Naive thymus-derived CD4-positive, alpha-beta T cell (primary cell): ENCODE data around the gene RASD2. TPM values are rescaled to one million over a fixed set of nuclear protein-coding genes. Genes with fewer than 3 reads are reported as not detected.
A peak's percentile ranks its signal among the peaks of the same experiment; 100 is the strongest.

ENCODE experiments used
- ATAC-seq: fragments of 150-1000 bp; cut with Tn5 transposase; 2 replicates; pipeline ENCODE4 v1.10.0; 2021; ENCODE audit warnings: mild to moderate bottlenecking, moderate library complexity
- CTCF ChIA-PET: fragments of 350-600 bp; sonication (Branson Sonifier 250); formaldehyde crosslinking; loops from one replicate; lab custom pipeline; 2021; ENCODE audit warnings: antibody characterized with exemption; lab: Charles Lee
- POLR2A ChIA-PET: fragments of 350-600 bp; sonication (Branson Sonifier 250); formaldehyde crosslinking; loops from one replicate; lab custom pipeline; 2021; ENCODE audit warnings: antibody characterized with exemption, inconsistent platforms; lab: Charles Lee
- DNase-seq, 9 donors: peaks; one replicate each; pipeline versions ENCODE4 v3.0.0 to v3.0.0-alpha.2; 2020 to 2022; ENCODE audit warnings: mixed read lengths in 1 of 9
- H3K27ac ChIP-seq: one replicate; pipeline ENCODE4 v1.7.0; 2013; ENCODE audit warnings: mild to moderate bottlenecking, low read depth, low read length, moderate library complexity
- H3K27me3 ChIP-seq, 2 donors: one replicate each; pipeline ENCODE4 v1.7.0; 2013; ENCODE audit warnings: low read length in 2 of 2, mild to moderate bottlenecking in 2 of 2, moderate library complexity in 2 of 2; ENCODE audit not compliant: control insufficient read depth in 2 of 2, insufficient read depth in 2 of 2
- H3K36me3 ChIP-seq, 3 experiments: 1 replicate in 2 of 3; 2 replicates in 1 of 3; pipeline ENCODE4 v1.7.0; 2013; ENCODE audit warnings: low read length in 3 of 3, mild to moderate bottlenecking in 3 of 3, moderate library complexity in 1 of 3; ENCODE audit not compliant: insufficient read depth in 3 of 3, control insufficient read depth in 2 of 3
- H3K4me1 ChIP-seq, 2 donors: one replicate each; pipeline ENCODE4 v1.7.0; 2013; ENCODE audit warnings: low read length in 2 of 2, mild to moderate bottlenecking in 2 of 2, moderate library complexity in 1 of 2; ENCODE audit not compliant: control insufficient read depth in 2 of 2, insufficient read depth in 2 of 2
- H3K4me3 ChIP-seq: 2 replicates; pipeline ENCODE4 v1.7.0; 2013; ENCODE audit warnings: mild to moderate bottlenecking, low read length
- H3K9me3 ChIP-seq, 3 experiments: 1 replicate in 2 of 3; 2 replicates in 1 of 3; pipeline ENCODE4 v1.7.0; 2013; ENCODE audit warnings: low read length in 3 of 3; ENCODE audit not compliant: control insufficient read depth in 2 of 3
- H3K27ac Mint-ChIP-seq, 9 donors: one replicate each; pipeline ENCODE4 v1.8.0; 2020 to 2022; ENCODE audit warnings: mixed read lengths in 9 of 9, mild to moderate bottlenecking in 8 of 9, moderate library complexity in 5 of 9, inconsistent platforms in 2 of 9
- H3K27me3 Mint-ChIP-seq, 5 donors: one replicate each; pipeline ENCODE4 v1.8.0; 2021 to 2022; ENCODE audit warnings: mixed read lengths in 5 of 5, mild to moderate bottlenecking in 1 of 5
- H3K36me3 Mint-ChIP-seq, 5 donors: one replicate each; pipeline ENCODE4 v1.8.0; 2020 to 2022; ENCODE audit warnings: mixed read lengths in 5 of 5, mild to moderate bottlenecking in 3 of 5, inconsistent platforms in 1 of 5
- H3K4me1 Mint-ChIP-seq, 7 donors: one replicate each; pipeline ENCODE4 v1.8.0; 2020 to 2022; ENCODE audit warnings: mixed read lengths in 7 of 7, mild to moderate bottlenecking in 3 of 7, inconsistent platforms in 1 of 7
- H3K4me3 Mint-ChIP-seq, 10 donors: one replicate each; pipeline ENCODE4 v1.8.0; 2020 to 2022; ENCODE audit warnings: mild to moderate bottlenecking in 10 of 10, mixed read lengths in 10 of 10, moderate library complexity in 6 of 10, inconsistent platforms in 2 of 10
- H3K9me3 Mint-ChIP-seq, 11 donors: one replicate each; pipeline ENCODE4 v1.8.0; 2020 to 2022; ENCODE audit warnings: mixed read lengths in 11 of 11, mild to moderate bottlenecking in 4 of 11, inconsistent platforms in 1 of 11, moderate library complexity in 1 of 11
- intact Hi-C, 2 donors: fragments of 100-400 bp; cut with micrococcal nuclease; formaldehyde crosslinking; loops; one replicate each; pipeline ENCODE4 v1.15.1; 2023
- polyA plus RNA-seq, 2 donors: library from polyadenylated mRNA; unstranded; fragments of 300-500 nt; fragmentation: Illumina TruSeq; gene quantifications; one replicate each; pipeline ENCODE4 v1.2.3, GENCODE V29; 2021
- total RNA-seq, 6 experiments: library from RNA in 5 of 6; stranded (reverse) in 5 of 6; gene quantifications; 1 replicate in 5 of 6; 2 replicates in 1 of 6; pipeline ENCODE4 v1.2.3 and lab custom pipeline; 2021 to 2026

The RASD2 gene
- total and polyA plus RNA-seq, 7 experiments from 2014 or later: 0.05 to 1.4 (median 0.24) TPM; not detected in 4

GRCh38 chr22:35590634-35591295 is 50.1 kb downstream of the RASD2 start:
- POLR2A ChIA-PET: no interaction called here
- intact Hi-C loops: no loop called here
- ATAC-seq (no peak), DNase-seq (no peak)
- H3K9me3 Mint-ChIP-seq: no peaks in the 10 kb centered on the region
- no peaks in the 10 kb centered on the region for H3K9me3 ChIP-seq
- H3K36me3 ChIP-seq: no peaks in the 10 kb centered on the region
- H3K27me3 Mint-ChIP-seq: peaks cover 0 to 14% (median 0%) of the 10 kb centered on the region in 5 donors
- H3K4me1 ChIP-seq: no peaks in the 10 kb centered on the region
- no peak overlapping the region for H3K4me3 Mint-ChIP-seq
- peaks cover 0 to 2% (median 0%) of the 10 kb centered on the region in 7 donors for H3K4me1 Mint-ChIP-seq
- no peak overlapping the region for H3K4me3 ChIP-seq
- no peak overlapping the region for H3K27ac ChIP-seq
- no peaks in the 10 kb centered on the region for H3K36me3 Mint-ChIP-seq
- CTCF ChIA-PET: interaction anchor here (0.7 kb wide), 1 partner anchor 229 kb away, joined by 3 read pairs; no protein-coding TSS in a partner anchor
- H3K27ac Mint-ChIP-seq: no peak overlapping the region
- no peaks in the 10 kb centered on the region for H3K27me3 ChIP-seq

GRCh38 chr22:35591714-35592417 is 51.2 kb downstream of the RASD2 start:
- H3K27me3 Mint-ChIP-seq: peaks cover 0 to 14% (median 0%) of the 10 kb centered on the region in 5 donors

GRCh38 chr22:35592418-35592967 is 51.9 kb downstream of the RASD2 start:
- Mint-ChIP-seq H3K4me3 (no peak overlapping the region), H3K4me1 (peaks cover 0 to 2% (median 0%) of the 10 kb centered on the region in 7 donors), H3K9me3 (no peaks in the 10 kb centered on the region), H3K27ac (peak overlapping the region in 1 of 9 donors; percentile 56), H3K36me3 (no peaks in the 10 kb centered on the region), H3K27me3 (peaks cover 0 to 14% (median 0%) of the 10 kb centered on the region in 5 donors)
- Histone ChIP-seq H3K27me3 (no peaks in the 10 kb centered on the region), H3K4me3 (no peak overlapping the region), H3K27ac (no peak overlapping the region), H3K9me3 (no peaks in the 10 kb centered on the region), H3K36me3 (no peaks in the 10 kb centered on the region), H3K4me1 (no peaks in the 10 kb centered on the region)
- ChIA-PET POLR2A (no interaction called here), CTCF (interaction anchor here (0.9 kb wide), 1 partner anchor 10 kb away, joined by 4 read pairs; no protein-coding TSS in a partner anchor)
- no peak for DNase-seq
- intact Hi-C loops: no loop called here
- no peak for ATAC-seq

More at GRCh38 chr22:35591714-35592417, 51.2 kb downstream of the RASD2 start:
- H3K27me3 ChIP-seq: no peaks in the 10 kb centered on the region
- H3K9me3 Mint-ChIP-seq: no peaks in the 10 kb centered on the region
- H3K4me1 ChIP-seq: no peaks in the 10 kb centered on the region
- H3K27ac ChIP-seq: no peak overlapping the region
- ATAC-seq: no peak
- peak overlapping the region in 1 of 9 donors; percentile 28 for H3K27ac Mint-ChIP-seq
- DNase-seq: no peak
- H3K36me3 ChIP-seq: no peaks in the 10 kb centered on the region
- H3K4me3 ChIP-seq: no peak overlapping the region
- H3K4me3 Mint-ChIP-seq: no peak overlapping the region
- H3K9me3 ChIP-seq: no peaks in the 10 kb centered on the region
- H3K36me3 Mint-ChIP-seq: no peaks in the 10 kb centered on the region
- ChIA-PET CTCF (interaction anchor here (0.9 kb wide), 1 partner anchor 9 kb away, joined by 4 read pairs; no protein-coding TSS in a partner anchor), POLR2A (no interaction called here)
- H3K4me1 Mint-ChIP-seq: peaks cover 0 to 2% (median 0%) of the 10 kb centered on the region in 7 donors
- intact Hi-C loops: no loop called here

- POLR2A ChIA-PET: no interaction called here
- Histone ChIP-seq H3K4me1 (no peaks in the 10 kb centered on the region), H3K27ac (no peak overlapping the region), H3K9me3 (no peaks in the 10 kb centered on the region), H3K36me3 (no peaks in the 10 kb centered on the region), H3K27me3 (no peaks in the 10 kb centered on the region), H3K4me3 (no peak overlapping the region)
- CTCF ChIA-PET: no interaction called here
- Mint-ChIP-seq H3K9me3 (no peaks in the 10 kb centered on the region), H3K36me3 (no peaks in the 10 kb centered on the region), H3K27ac (no peak overlapping the region), H3K4me1 (peaks cover 0 to 2% (median 0%) of the 10 kb centered on the region in 7 donors), H3K27me3 (peaks cover 0 to 14% (median 0%) of the 10 kb centered on the region in 5 donors), H3K4me3 (no peak overlapping the region)
- DNase-seq (no peak), ATAC-seq (no peak)
- intact Hi-C loops: no loop called here
These were observed 52.6 kb downstream of the RASD2 start for GRCh38 chr22:35593071-35593890.

- Mint-ChIP-seq H3K36me3 (no peaks in the 10 kb centered on the region), H3K9me3 (no peaks in the 10 kb centered on the region), H3K4me3 (no peak overlapping the region), H3K27ac (no peak overlapping the region), H3K27me3 (peaks cover 0 to 14% (median 0%) of the 10 kb centered on the region in 5 donors), H3K4me1 (peaks cover 0 to 2% (median 0%) of the 10 kb centered on the region in 7 donors)
- Histone ChIP-seq H3K27me3 (no peaks in the 10 kb centered on the region), H3K4me3 (no peak overlapping the region), H3K27ac (no peak overlapping the region), H3K4me1 (no peaks in the 10 kb centered on the region), H3K9me3 (no peaks in the 10 kb centered on the region), H3K36me3 (no peaks in the 10 kb centered on the region)
- intact Hi-C loops: no loop called here
- POLR2A ChIA-PET: no interaction called here
- CTCF ChIA-PET: no interaction called here
- ATAC-seq: no peak
- no peak for DNase-seq
These were observed 53.4 kb downstream of the RASD2 start for GRCh38 chr22:35593891-35594470.

GRCh38 chr22:35594686-35595085 is 54.1 kb downstream of the RASD2 start:
- POLR2A ChIA-PET: no interaction called here
- Mint-ChIP-seq H3K27me3 (peaks cover 0 to 14% (median 0%) of the 10 kb centered on the region in 5 donors), H3K27ac (no peak overlapping the region), H3K36me3 (no peaks in the 10 kb centered on the region), H3K9me3 (no peaks in the 10 kb centered on the region), H3K4me3 (no peak overlapping the region), H3K4me1 (peaks cover 0 to 2% (median 0%) of the 10 kb centered on the region in 7 donors)
- intact Hi-C loops: no loop called here
- DNase-seq: no peak
- Histone ChIP-seq H3K27ac (no peak overlapping the region), H3K9me3 (no peaks in the 10 kb centered on the region), H3K27me3 (no peaks in the 10 kb centered on the region), H3K36me3 (no peaks in the 10 kb centered on the region), H3K4me1 (no peaks in the 10 kb centered on the region), H3K4me3 (no peak overlapping the region)
- ATAC-seq: no peak
- CTCF ChIA-PET: no interaction called here
